ENCODE data around the gene C2CD2L.
"Not testable (repeated sequence)": the region's sequence is repeated elsewhere in the genome, so short reads cannot be mapped to it uniquely, and the experiment has no call there.

Gene C2CD2L

GRCh38 chr11:119106564-119107537 lies at the start of gene C2CD2L:
C2CD2L (plus strand) TSS chr11:119107344; CDS start chr11:119107742, 398 bp downstream.
- DNase-seq: peak; percentile 93

- not testable (repeated sequence) for DNase-seq
Measured at GRCh38 chr11:119059128-119059527, 48.0 kb upstream of the C2CD2L start.

GRCh38 chr11:119061256-119061655 lies 45.9 kb upstream of the C2CD2L start:
- no peak for DNase-seq

- no peak for DNase-seq
Measured at GRCh38 chr11:119062779-119063178, 44.4 kb upstream of the C2CD2L start.

- no peak for DNase-seq
Measured at GRCh38 chr11:119065369-119065768, 41.8 kb upstream of the C2CD2L start.

- peak; percentile 97 for DNase-seq
Measured at GRCh38 chr11:119067371-119068222, 39.5 kb upstream of the C2CD2L start, which contains the start of gene VPS11. VPS11 (plus strand) TSS chr11:119067818; CDS start chr11:119067824, 6 bp downstream.

GRCh38 chr11:119077839-119078238 lies 29.3 kb upstream of the C2CD2L start:
- no peak for DNase-seq

GRCh38 chr11:119078675-119079420 lies 28.3 kb upstream of the C2CD2L start:
- no peak for DNase-seq

- no peak for DNase-seq
Measured at GRCh38 chr11:119081682-119082260, 25.4 kb upstream of the C2CD2L start.

- DNase-seq: peak; percentile 98
Measured at GRCh38 chr11:119084663-119085436, 22.3 kb upstream of the C2CD2L start, which contains the start of gene HMBS. HMBS (plus strand) TSS chr11:119084881; CDS start chr11:119085034, 153 bp downstream.

- no peak for DNase-seq
Measured at GRCh38 chr11:119085437-119085847, 21.7 kb upstream of the C2CD2L start.

GRCh38 chr11:119087123-119087522 lies 20.0 kb upstream of the C2CD2L start:
- DNase-seq: no peak

GRCh38 chr11:119087747-119088241 lies 19.4 kb upstream of the C2CD2L start:
- DNase-seq: no peak

- DNase-seq: no peak
Measured at GRCh38 chr11:119088406-119088805, 18.7 kb upstream of the C2CD2L start.

- no peak for DNase-seq
Measured at GRCh38 chr11:119089319-119089718, 17.8 kb upstream of the C2CD2L start.

GRCh38 chr11:119091178-119091577 lies 16.0 kb upstream of the C2CD2L start:
- DNase-seq: no peak

GRCh38 chr11:119091966-119092879 lies 14.9 kb upstream of the C2CD2L start:
- DNase-seq: no peak

- no peak for DNase-seq
Measured at GRCh38 chr11:119092880-119093842, 14.0 kb upstream of the C2CD2L start.
